NCI-H1417 treated with DMSO at 0.1 percent for 48 hours (cell line): ENCODE measurements around the gene IGLL1.

Experiments
- DNase-seq: peaks from one replicate; lab custom pipeline; 2025; lab: John Stamatoyannopoulos, UW

The IGLL1 gene

GRCh38 chr22:23527971-23528740 lies 51.9 kb downstream of the IGLL1 start:
- DNase-seq = no peak

- DNase-seq = no peak
Observed at GRCh38 chr22:23526596-23527316, 53.3 kb downstream of the IGLL1 start.

- no peak for DNase-seq
Observed at GRCh38 chr22:23525510-23525909, 54.6 kb downstream of the IGLL1 start.

GRCh38 chr22:23524226-23524625 lies 55.9 kb downstream of the IGLL1 start:
- DNase-seq = no peak

GRCh38 chr22:23523713-23524112 lies 56.4 kb downstream of the IGLL1 start:
- DNase-seq = no peak
